ENCODE measurements around the gene POLR2E.

- TF ChIP-seq CTCF (IDR thresholded peaks at IDR 0.05; ENCODE audit: low read depth, low read length, poor library complexity, severe bottlenecking) (no peak), EZH2phosphoT487 (IDR thresholded peaks at IDR 0.05; ENCODE audit: borderline replicate concordance, low read length) (no peak)
These were observed 2.6 kb upstream of the POLR2E start for GRCh38 chr19:1097810-1098176.
